GM21723 (cell line): ENCODE data around the gene TMEM125.

Source experiments
- ATAC-seq: cut with Tn5 transposase; IDR thresholded peaks from one replicate; pipeline ENCODE4 v1.9.1; 2021; ENCODE audit warnings: mild to moderate bottlenecking, moderate library complexity; ENCODE audit not compliant: unreplicated experiment

The TMEM125 gene

GRCh38 chr1:43246466-43247213 is 23.1 kb upstream of the TMEM125 start:
- ATAC-seq: no peak

- no peak for ATAC-seq
Observed at GRCh38 chr1:43247256-43247921, 22.4 kb upstream of the TMEM125 start.

DNA sequence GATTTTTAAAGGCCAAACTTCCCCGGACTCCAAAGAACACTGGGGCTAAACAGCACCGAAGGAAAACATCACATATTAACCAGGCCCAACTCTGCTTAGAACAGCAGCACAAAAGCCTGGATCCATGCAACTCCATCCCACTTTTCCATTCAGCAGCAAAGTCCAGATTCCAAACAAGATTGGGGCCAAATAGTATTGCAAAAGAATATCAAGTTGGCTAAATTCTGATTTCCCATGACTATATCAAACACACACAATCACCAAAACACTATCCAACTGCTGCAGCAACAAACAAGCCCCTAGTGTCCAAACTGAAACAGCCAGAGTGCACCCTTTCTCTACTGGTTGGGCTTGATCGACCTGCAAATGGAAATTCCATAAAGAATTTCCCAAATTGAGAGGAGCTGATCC is 19.4 kb upstream of the TMEM125 start:
- no peak for ATAC-seq

- no peak for ATAC-seq
Observed at GRCh38 chr1:43251024-43251423, 18.8 kb upstream of the TMEM125 start.

DNA sequence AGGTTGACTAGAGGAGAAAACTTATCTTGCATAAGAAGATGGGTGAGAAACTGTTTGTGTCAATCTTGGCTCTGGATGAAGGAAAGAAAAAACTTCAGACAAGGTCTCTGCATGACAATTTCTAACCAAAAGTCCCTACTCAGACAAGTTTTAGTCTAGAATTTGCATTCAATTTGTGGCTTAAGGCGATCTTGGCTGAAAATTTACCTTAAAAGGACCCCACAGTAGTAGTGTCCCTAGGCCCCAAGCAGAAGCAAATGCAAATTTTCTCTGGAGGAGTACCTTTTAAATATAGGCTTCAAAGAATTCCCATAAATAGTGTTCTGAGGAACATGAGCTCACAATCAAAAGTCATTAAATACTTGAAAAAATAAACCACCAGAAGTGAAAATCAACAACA is 17.6 kb upstream of the TMEM125 start:
- no peak for ATAC-seq

GRCh38 chr1:43253173-43253572 is 16.6 kb upstream of the TMEM125 start:
- ATAC-seq: no peak

DNA sequence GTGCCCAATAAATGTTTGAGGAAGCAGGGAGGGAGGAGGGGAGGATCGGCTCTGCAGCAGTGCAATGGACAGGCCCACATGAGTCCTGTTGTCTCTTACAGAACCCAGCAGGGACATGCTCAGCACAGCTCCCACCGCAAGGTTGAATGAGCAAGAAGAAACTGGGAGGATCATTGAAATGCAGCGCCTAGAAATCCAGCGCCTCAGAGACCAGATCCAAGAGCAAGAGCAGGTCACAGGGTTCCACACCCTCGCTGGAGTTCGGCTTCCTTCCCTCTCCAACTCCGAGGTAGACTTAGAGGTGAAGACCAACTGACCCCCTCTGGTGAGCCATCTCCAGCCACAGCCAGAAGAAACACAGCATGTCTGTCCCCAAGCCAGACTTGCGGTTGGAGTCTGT is 15.9 kb upstream of the TMEM125 start:
- ATAC-seq: no peak

- ATAC-seq: no peak
Observed at GRCh38 chr1:43255438-43256210, 14.2 kb upstream of the TMEM125 start.

DNA sequence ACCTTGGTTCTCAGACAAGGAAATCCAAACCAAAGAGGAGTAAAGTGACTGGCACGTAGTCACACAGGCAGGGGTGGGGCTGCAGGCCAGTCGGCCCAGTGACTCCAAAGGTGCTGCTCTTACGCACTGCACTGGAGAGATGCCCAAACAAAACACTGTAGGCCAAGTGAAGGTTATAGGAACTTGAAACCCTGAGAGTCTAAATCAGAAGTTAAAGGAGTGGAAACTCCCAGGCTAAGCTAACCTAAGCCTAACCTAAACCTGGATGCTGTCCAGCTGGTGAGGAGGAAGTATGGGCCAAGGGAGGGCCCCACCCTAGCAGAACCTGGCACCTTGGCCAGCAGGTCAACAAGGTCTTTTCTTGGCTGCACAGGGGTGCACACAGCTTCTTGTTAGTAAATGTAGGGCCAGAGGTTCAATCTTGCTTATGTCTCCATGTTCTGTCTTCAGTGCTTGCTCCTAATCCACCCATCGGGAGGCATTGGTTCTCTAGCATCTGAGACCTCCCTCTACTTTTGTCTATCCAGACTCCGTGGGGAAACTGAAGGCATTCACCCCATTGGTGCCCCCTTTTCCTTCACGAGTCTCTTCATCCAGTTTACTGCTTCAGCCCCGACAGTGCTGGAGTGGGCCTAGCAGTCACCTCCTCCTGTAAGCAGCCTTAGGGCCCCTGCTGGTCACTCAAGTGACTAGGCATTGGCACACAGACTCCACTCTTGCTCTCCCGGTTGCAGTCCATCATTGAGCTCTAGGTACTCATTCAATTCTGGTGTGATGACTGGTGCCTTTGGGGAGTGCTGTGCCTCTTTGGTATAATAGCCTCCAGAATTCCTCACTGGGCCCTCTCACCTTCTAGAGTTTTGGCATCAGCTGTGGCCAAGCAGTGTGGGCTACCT is 12.9 kb upstream of the TMEM125 start:
- no peak for ATAC-seq

DNA sequence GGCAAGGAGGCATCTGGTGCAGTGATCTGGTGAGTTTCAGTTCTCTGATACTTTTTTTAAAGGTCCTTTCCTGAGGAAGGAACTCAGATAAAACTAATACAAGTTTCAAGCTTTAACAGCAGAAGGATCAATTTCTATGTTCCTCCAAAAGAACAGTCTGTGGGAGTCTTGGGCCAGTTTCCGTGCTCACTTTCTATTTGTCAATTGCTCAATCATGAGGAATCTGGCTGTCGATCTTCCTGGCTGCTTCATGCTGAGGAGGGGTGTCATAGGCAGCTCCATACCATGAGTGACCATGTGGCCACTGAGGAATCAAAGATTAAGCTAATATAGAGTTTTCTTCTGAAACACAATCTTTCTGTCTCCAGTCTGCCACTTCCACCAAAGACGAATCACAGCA is 11.4 kb upstream of the TMEM125 start:
- ATAC-seq: no peak

DNA sequence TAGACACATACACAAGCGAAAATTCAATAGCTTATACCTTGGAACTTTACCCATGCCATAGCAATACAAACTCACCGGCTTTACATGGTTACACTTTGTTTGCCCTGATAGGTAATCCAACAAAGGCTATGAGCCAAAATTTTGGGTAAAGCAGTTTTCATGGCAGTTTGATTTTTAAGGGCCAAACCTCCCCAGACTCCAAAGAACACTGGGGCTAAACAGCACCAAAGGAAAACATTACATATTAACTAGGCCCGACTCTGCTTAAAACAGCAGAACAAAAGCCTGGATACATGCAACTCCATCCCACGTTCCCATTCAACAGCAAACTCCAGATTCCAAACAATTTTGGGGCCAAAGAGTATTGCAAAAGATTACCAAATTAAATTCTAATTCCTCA is 4.4 kb upstream of the TMEM125 start:
- no peak for ATAC-seq

GRCh38 chr1:43266881-43267280 is 2.9 kb upstream of the TMEM125 start:
- ATAC-seq: no peak

DNA sequence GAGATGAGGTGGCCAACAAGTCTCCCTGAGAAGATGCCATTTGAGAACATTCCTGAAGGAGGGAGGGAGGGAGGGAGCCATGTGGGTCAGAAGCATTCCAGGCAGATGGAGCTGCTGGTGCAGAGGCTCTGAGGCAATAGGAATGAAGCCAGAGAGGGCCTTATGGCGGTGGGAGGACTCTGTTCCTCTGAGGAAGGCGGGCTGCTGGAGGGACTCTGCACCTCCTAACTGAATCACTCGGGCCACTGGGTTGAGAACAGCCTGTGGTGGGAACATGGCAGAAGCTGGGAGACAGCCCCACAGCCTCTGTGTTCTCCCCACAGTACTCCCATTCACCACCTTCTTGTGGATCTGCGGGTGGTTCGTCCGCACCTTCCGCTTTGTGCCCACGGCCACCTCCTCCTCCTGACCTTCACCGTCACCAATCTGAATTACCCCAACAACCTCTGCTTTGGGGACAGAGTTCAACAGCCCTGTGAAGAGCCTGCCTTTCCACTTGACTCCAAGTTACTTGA is 2.4 kb upstream of the TMEM125 start:
- ATAC-seq: no peak

GRCh38 chr1:43267818-43268425 is 1.9 kb upstream of the TMEM125 start:
- ATAC-seq: no peak

GRCh38 chr1:43270421-43271095 is 775 bp downstream of the TMEM125 start:
- ATAC-seq: no peak

GRCh38 chr1:43271186-43272118 is 1.7 kb downstream of the TMEM125 start:
- ATAC-seq: no peak

DNA sequence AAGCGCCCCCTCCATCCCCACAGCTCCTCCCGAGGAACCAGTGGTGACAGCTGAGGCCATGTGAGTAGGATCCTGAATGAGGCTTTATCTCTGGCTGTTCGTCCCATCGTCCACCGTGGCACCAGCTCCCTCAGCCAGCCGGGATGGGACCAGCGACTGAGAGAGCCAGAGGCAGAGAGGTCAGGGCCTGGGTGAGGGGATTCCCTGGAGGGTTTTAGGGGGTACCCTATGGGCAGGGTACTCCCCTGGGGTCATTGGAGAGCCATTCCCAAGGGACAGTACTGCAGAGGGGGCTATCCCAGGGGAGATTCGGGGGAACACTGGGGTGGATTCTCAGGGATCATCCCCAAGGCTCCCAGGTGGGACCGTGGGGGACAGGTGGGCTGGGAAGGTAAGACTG is 2.4 kb downstream of the TMEM125 start:
- ATAC-seq: no peak
